K562 (cell line): ENCODE data around the gene GSTA3. TPM values are rescaled to one million over a fixed set of nuclear protein-coding genes. Genes with fewer than 3 reads are reported as not detected.

ENCODE experiments used
- ATAC-seq: fragments of 200-7000 bp; cut with Tn5 transposase; 3 replicates; pipeline ENCODE4 v1.9.1; 2020; ENCODE audit warnings: moderate library complexity
- BruUV-seq: library from RNA; stranded (reverse); fragments of 400-500 nt; replicated peaks from 2 replicates; lab custom pipeline; 2021; lab: Mats Ljungman, UMichigan
- CTCF ChIA-PET: fragments of 300-600 bp; formaldehyde crosslinking; extraction: SDS; loops from one replicate; lab custom pipeline; 2021; ENCODE audit warnings: low intra/inter-chr PET ratio; lab: Yijun Ruan, JAX
- POLR2A ChIA-PET: fragments of 300-600, 350-650 bp; sonication (Branson Sonifier 250); formaldehyde crosslinking; extraction: SDS; loops from one replicate; lab custom pipeline; 2021; ENCODE audit warnings: antibody characterized with exemption, inconsistent platforms; lab: Yijun Ruan, JAX
- DNase-seq, 4 experiments: peaks; one replicate each; pipeline versions ENCODE4 v3.0.0 to v3.0.0-alpha.2; 2011 to 2018; ENCODE audit warnings: low spot score in 3 of 4, mixed read lengths in 3 of 4; ENCODE audit errors: extremely low read depth in 1 of 4
- FAIRE-seq: peaks from 2 replicates; lab custom pipeline; 2011; peaks lifted over from hg19 to GRCh38; lab: Jason Lieb, UNC
- H2AFZ ChIP-seq: 2 replicates; pipeline ENCODE4 v1.6.0; 2011; ENCODE audit warnings: low read depth, low read length, control low read depth, inconsistent platforms
- H3K27ac ChIP-seq: fragments of 200-600 bp; 3 replicates; pipeline ENCODE4 v1.8.0; 2011; ENCODE audit warnings: low read depth, mild to moderate bottlenecking, control low read depth, inconsistent platforms, low read length, moderate library complexity, mixed read lengths; ENCODE audit errors: extremely low read depth
- H3K27me3 ChIP-seq, 2 experiments: fragments of 300-600 bp in 1 of 2; 2 replicates in 1 of 2; 3 replicates in 1 of 2; pipeline versions ENCODE4 v1.6.0 to v1.8.0; 2011; ENCODE audit warnings: inconsistent platforms in 2 of 2, low read length in 2 of 2, mild to moderate bottlenecking in 1 of 2, mixed read lengths in 1 of 2, moderate library complexity in 1 of 2; ENCODE audit not compliant: control insufficient read depth in 2 of 2, insufficient read depth in 2 of 2
- H3K36me3 ChIP-seq: fragments of 300-600 bp; 3 replicates; pipeline ENCODE4 v1.8.0; 2011; ENCODE audit warnings: mild to moderate bottlenecking, low read length, inconsistent platforms; ENCODE audit not compliant: control insufficient read depth, insufficient read depth
- H3K4me1 ChIP-seq, 2 experiments: fragments of 200-600 bp in 1 of 2; replicated peaks in 1 of 2; 2 replicates in 1 of 2; 3 replicates in 1 of 2; pipeline versions ENCODE4 v1.5.1 to v1.8.0; 2011; ENCODE audit warnings: inconsistent platforms in 2 of 2, low read length in 2 of 2, mild to moderate bottlenecking in 1 of 2, mixed read lengths in 1 of 2, moderate library complexity in 1 of 2; ENCODE audit not compliant: control insufficient read depth in 2 of 2, insufficient read depth in 2 of 2
- H3K4me2 ChIP-seq: 2 replicates; pipeline ENCODE4 v1.6.1; 2011; ENCODE audit warnings: low read length, control low read depth, inconsistent platforms, mixed read lengths; ENCODE audit not compliant: insufficient read depth
- H3K4me3 ChIP-seq: fragments of 200-600 bp; sonication (generic), shearing (Covaris generic); 2 replicates; pipeline ENCODE4 v1.5.1; 2016; ENCODE audit warnings: control low read depth, inconsistent platforms
- H3K79me2 ChIP-seq: fragments of 200-600 bp; 3 replicates; pipeline ENCODE4 v1.8.0; 2011; ENCODE audit warnings: low read length, inconsistent platforms; ENCODE audit not compliant: control insufficient read depth, insufficient read depth
- H3K9ac ChIP-seq, 2 experiments: 2 replicates each; pipeline versions ENCODE4 v1.6.0 to v1.6.1; 2011; ENCODE audit warnings: low read depth in 2 of 2, low read length in 2 of 2, control low read depth in 1 of 2, inconsistent platforms in 1 of 2, mild to moderate bottlenecking in 1 of 2, mixed read lengths in 1 of 2; ENCODE audit not compliant: insufficient read depth in 1 of 2
- H3K9me1 ChIP-seq: one replicate; pipeline ENCODE4 v1.6.0; 2011; ENCODE audit warnings: inconsistent platforms, mild to moderate bottlenecking, low read length, moderate library complexity; ENCODE audit not compliant: control insufficient read depth, insufficient read depth
- H3K9me3 ChIP-seq: replicated peaks from 2 replicates; pipeline ENCODE4 v1.5.1; 2011; ENCODE audit warnings: low read depth, low read length, inconsistent platforms; ENCODE audit not compliant: control insufficient read depth, insufficient read depth
- H4K20me1 ChIP-seq: replicated peaks from 2 replicates; pipeline ENCODE4 v1.6.1; 2011; ENCODE audit warnings: low read length, inconsistent platforms, mixed read lengths; ENCODE audit not compliant: control insufficient read depth, insufficient read depth
- PHF8 ChIP-seq: fragments of 200-600 bp; sonication (generic); IDR thresholded peaks from 2 replicates; pipeline ENCODE4 v1.6.1; 2012; ENCODE audit warnings: mixed run types, mild to moderate bottlenecking, inconsistent platforms, low read length, moderate library complexity, borderline replicate concordance
- RBM22 ChIP-seq: fragments of 200-400 bp; formaldehyde crosslinking; IDR thresholded peaks from 2 replicates; pipeline ENCODE4 v1.6.1; 2018; ENCODE audit warnings: low read length, low read depth; ENCODE audit not compliant: poor library complexity, severe bottlenecking
- WGBS: fragments of 100-300 bp; shearing (Covaris generic); methylation state at CpG from one replicate; pipeline ENCODE4 v1.1.6; 2016; ENCODE audit warnings: low coverage, mixed read lengths; ENCODE audit not compliant: insufficient coverage; ENCODE audit errors: missing lambda C conversion rate; 5-methylcytosine and 5-hydroxymethylcytosine counted together
- in situ Hi-C: fragments of 300-500 bp; cut with MboI; formaldehyde crosslinking; loops from 4 replicates; pipeline ENCODE4 v1.15.0; 2018; ENCODE audit warnings: inconsistent platforms, mixed read lengths
- intact Hi-C: fragments of 100-400 bp; cut with micrococcal nuclease; formaldehyde crosslinking; loops from 2 replicates; pipeline ENCODE4 v1.14.2; 2022
- polyA plus RNA-seq, 8 experiments: library from polyadenylated mRNA; depleted of rRNA in 4 of 8; stranded (reverse) in 5 of 8; unstranded in 3 of 8; fragments of >200 nt; fragmentation: Nextera tagmentation in 2 of 8; fragmentation: Illumina TruSeq in 1 of 8; extraction: Ambion mirVana in 2 of 8; extraction: Trizol in 1 of 8; gene quantifications; 2 replicates each; pipeline versions ENCODE4 v1.2.1 to v1.2.3, GENCODE V29; 2011 to 2014; ENCODE audit warnings: inconsistent platforms in 1 of 8, missing spikeins in 1 of 8
- total RNA-seq, 7 experiments: library from RNA; depleted of rRNA in 6 of 7; stranded (reverse); fragments of >200 nt in 6 of 7; fragmentation: Illumina TruSeq in 2 of 7; extraction: Trizol in 2 of 7; gene quantifications; 2 replicates each; pipeline versions ENCODE4 v1.2.1 to v1.2.3, GENCODE V29; 2011 to 2021; ENCODE audit warnings: low replicate concordance in 1 of 7
- TF ChIP-seq, protein P1 (sequence below): fragments of 200-600 bp; sonication (generic); IDR thresholded peaks from one replicate; pipeline ENCODE4 v1.6.1; 2012; ENCODE audit warnings: mild to moderate bottlenecking, low read depth, low read length, inconsistent platforms

GSTA3 gene
- total and polyA plus RNA-seq, 9 of the 15 experiments (the other 6 are each of a cell fraction or from before 2014, with no cell fraction given), result not detected

DNA sequence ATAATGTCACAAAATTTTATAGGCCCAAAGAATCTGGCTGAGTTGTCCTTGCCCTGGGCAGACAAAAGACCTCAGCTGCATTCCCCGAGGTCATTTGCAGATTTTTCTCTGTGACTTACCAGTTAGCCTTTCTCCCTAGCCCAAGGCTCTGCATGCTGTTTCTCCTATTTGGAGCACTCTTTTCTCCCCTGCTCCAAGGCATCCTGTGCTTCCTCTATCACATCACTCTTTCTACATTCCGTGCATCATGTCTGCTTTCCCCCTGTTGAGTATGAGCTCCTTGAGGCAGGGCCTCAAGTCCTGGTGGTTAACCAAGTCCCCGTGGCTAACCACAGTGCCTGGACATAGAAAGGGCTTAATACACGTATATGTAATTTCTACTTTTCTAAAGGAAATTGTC is 593 bp upstream of the GSTA3 start:
- intact Hi-C loops (no loop called here), in situ Hi-C loops (no loop called here)
- Histone ChIP-seq H3K9me3 (no peaks in the 10 kb centered on the region), H3K9ac (no peak overlapping the region), H3K27ac (no peak overlapping the region), H3K79me2 (no peaks in the 10 kb centered on the region), H2AFZ (no peak overlapping the region), H3K4me3 (no peak overlapping the region), H3K27me3 (peaks cover 0 to 7% of the 10 kb centered on the region in 2 experiments; a peak in 2 of 5 replicates), H3K9me1 (no peaks in the 10 kb centered on the region), H3K36me3 (no peaks in the 10 kb centered on the region), H3K4me1 (no peaks in the 10 kb centered on the region), H4K20me1 (no peaks in the 10 kb centered on the region), H3K4me2 (no peak overlapping the region)
- POLR2A ChIA-PET, result no interaction called here
- FAIRE-seq (no peak), DNase-seq (no peak)
- BruUV-seq, result no TSS peak
- CTCF ChIA-PET, result no interaction called here
- WGBS, result 1% methylated on average over 4 of the region's 4 CpGs
- no peak for TF ChIP-seq RBM22
- TF ChIP-seq PHF8, result no peak
- TF ChIP-seq, protein P1, sequence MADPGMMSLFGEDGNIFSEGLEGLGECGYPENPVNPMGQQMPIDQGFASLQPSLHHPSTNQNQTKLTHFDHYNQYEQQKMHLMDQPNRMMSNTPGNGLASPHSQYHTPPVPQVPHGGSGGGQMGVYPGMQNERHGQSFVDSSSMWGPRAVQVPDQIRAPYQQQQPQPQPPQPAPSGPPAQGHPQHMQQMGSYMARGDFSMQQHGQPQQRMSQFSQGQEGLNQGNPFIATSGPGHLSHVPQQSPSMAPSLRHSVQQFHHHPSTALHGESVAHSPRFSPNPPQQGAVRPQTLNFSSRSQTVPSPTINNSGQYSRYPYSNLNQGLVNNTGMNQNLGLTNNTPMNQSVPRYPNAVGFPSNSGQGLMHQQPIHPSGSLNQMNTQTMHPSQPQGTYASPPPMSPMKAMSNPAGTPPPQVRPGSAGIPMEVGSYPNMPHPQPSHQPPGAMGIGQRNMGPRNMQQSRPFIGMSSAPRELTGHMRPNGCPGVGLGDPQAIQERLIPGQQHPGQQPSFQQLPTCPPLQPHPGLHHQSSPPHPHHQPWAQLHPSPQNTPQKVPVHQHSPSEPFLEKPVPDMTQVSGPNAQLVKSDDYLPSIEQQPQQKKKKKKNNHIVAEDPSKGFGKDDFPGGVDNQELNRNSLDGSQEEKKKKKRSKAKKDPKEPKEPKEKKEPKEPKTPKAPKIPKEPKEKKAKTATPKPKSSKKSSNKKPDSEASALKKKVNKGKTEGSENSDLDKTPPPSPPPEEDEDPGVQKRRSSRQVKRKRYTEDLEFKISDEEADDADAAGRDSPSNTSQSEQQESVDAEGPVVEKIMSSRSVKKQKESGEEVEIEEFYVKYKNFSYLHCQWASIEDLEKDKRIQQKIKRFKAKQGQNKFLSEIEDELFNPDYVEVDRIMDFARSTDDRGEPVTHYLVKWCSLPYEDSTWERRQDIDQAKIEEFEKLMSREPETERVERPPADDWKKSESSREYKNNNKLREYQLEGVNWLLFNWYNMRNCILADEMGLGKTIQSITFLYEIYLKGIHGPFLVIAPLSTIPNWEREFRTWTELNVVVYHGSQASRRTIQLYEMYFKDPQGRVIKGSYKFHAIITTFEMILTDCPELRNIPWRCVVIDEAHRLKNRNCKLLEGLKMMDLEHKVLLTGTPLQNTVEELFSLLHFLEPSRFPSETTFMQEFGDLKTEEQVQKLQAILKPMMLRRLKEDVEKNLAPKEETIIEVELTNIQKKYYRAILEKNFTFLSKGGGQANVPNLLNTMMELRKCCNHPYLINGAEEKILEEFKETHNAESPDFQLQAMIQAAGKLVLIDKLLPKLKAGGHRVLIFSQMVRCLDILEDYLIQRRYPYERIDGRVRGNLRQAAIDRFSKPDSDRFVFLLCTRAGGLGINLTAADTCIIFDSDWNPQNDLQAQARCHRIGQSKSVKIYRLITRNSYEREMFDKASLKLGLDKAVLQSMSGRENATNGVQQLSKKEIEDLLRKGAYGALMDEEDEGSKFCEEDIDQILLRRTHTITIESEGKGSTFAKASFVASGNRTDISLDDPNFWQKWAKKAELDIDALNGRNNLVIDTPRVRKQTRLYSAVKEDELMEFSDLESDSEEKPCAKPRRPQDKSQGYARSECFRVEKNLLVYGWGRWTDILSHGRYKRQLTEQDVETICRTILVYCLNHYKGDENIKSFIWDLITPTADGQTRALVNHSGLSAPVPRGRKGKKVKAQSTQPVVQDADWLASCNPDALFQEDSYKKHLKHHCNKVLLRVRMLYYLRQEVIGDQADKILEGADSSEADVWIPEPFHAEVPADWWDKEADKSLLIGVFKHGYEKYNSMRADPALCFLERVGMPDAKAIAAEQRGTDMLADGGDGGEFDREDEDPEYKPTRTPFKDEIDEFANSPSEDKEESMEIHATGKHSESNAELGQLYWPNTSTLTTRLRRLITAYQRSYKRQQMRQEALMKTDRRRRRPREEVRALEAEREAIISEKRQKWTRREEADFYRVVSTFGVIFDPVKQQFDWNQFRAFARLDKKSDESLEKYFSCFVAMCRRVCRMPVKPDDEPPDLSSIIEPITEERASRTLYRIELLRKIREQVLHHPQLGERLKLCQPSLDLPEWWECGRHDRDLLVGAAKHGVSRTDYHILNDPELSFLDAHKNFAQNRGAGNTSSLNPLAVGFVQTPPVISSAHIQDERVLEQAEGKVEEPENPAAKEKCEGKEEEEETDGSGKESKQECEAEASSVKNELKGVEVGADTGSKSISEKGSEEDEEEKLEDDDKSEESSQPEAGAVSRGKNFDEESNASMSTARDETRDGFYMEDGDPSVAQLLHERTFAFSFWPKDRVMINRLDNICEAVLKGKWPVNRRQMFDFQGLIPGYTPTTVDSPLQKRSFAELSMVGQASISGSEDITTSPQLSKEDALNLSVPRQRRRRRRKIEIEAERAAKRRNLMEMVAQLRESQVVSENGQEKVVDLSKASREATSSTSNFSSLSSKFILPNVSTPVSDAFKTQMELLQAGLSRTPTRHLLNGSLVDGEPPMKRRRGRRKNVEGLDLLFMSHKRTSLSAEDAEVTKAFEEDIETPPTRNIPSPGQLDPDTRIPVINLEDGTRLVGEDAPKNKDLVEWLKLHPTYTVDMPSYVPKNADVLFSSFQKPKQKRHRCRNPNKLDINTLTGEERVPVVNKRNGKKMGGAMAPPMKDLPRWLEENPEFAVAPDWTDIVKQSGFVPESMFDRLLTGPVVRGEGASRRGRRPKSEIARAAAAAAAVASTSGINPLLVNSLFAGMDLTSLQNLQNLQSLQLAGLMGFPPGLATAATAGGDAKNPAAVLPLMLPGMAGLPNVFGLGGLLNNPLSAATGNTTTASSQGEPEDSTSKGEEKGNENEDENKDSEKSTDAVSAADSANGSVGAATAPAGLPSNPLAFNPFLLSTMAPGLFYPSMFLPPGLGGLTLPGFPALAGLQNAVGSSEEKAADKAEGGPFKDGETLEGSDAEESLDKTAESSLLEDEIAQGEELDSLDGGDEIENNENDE, result no peak
- TF ChIP-seq, all 486 proteins: peak for 0
- no peak for ATAC-seq
